Fibroblast of gingiva (primary cell): Measurements from ENCODE around the gene ABHD3.
"Not testable (repeated sequence)": the region's sequence is repeated elsewhere in the genome, so short reads cannot be mapped to it uniquely, and the experiment has no call there.

Experiments
- DNase-seq: peaks from one replicate; pipeline ENCODE4 v3.0.0-alpha.2; 2011; ENCODE audit warnings: low read depth

ABHD3 gene

GRCh38 chr18:21703241-21703820 lies 1.2 kb downstream of the ABHD3 start:
- DNase-seq = no peak

DNA sequence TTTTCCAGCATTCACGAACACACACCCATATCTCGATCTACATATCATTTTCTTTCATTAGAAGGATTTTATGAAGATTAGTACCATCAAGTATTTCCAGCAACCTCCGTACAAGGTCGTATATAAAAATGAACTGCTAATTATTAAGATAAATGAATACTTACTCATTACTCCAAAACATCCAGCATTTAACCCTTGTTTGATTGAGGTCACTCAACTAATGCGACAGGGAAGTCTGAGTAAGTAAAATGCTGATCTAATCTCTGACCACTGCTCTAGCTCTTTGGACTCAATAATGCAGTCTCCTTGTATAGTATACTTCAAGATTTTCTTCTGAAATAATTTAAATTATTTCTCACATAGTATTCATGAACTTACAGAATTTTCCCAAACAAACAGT lies 2.0 kb downstream of the ABHD3 start:
- DNase-seq = no peak

GRCh38 chr18:21701621-21702020 lies 3.0 kb downstream of the ABHD3 start:
- no peak for DNase-seq

DNA sequence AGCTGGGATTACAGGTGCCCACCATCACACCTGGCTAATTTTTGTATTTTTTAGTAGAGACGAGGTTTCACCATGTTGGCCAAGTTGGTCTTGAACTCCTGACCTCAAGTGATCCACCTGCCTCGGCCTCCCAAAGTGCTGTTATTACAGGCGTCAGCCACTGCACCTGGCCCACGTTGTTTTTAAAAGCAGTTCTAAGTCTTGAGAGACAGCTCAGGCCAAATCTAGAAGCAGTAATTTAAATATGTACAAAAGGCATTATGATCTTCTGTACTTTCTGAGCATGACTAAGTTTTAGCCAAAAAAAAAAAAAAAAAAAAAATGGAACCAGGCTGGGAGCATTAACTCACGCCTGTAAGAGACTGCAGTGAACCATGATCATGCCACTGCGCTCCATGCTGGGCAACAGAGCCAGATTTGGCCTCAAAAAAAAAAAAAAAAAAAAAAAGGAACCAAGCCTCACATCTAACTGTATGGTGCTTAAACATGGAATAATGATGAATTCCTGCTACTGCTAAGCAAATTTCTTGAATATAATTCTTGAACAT lies 4.0 kb downstream of the ABHD3 start:
- DNase-seq = no peak

DNA sequence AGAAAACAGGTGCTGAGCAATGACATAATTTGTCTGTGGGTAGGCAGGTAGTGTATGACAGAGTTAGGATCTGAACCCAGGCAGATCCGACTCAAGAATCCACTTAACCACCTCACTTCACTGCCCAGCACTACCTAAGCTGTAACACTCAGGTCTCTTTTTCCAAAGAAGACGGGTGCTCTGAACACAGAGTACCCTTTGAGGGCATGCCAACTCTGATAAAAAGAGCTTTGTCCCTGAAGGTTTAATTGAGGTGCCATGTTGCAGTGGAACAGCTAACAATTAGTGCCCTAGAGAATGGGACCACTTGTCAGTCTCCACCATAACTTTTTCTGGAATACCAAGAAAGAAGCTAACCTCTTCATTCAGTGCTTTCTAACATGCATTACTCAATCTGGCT lies 11.3 kb downstream of the ABHD3 start:
- no peak for DNase-seq

DNA sequence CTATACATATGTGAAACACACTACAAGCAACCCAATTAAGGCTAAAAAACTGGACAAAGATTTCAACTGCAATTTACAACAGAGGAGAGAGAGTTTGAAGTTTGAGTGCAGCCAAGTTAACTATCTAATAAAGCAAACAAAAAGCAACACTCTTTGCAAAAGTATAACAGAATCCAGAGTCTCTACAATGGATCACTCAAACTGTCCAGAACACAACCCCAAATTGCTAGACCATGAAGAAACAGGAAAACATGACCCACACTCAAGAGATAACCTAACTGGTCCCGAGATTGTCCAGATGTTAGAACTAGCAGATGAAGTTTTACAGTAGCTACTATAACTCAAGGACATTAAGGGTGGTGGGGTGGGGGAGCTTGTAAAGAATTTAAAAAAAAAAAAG lies 14.8 kb downstream of the ABHD3 start:
- no peak for DNase-seq

- no peak for DNase-seq
Measured at GRCh38 chr18:21686282-21687105, 18.1 kb downstream of the ABHD3 start.

DNA sequence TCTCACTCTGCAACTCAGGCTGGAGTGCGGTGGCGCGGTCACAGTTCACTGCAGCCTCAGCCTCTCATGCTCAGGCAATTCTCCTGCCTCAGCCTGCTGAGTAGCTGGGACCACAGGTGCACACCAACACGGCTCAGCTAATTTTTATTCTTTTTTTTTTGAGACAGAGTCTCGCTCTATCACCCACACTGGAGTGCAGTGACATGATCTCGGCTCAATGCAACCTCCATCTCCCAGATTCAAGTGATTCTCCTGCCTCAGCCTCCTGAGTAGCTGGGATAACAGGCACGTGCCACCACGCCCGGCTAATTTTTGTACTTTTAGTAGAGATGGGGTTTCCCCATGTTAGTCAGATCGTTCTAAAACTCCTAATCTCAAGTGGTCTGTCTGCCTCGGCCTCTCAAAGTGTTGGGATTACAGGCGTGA lies 19.0 kb downstream of the ABHD3 start:
- not testable (repeated sequence) for DNase-seq

GRCh38 chr18:21684731-21685130 lies 19.8 kb downstream of the ABHD3 start:
- no peak for DNase-seq

DNA sequence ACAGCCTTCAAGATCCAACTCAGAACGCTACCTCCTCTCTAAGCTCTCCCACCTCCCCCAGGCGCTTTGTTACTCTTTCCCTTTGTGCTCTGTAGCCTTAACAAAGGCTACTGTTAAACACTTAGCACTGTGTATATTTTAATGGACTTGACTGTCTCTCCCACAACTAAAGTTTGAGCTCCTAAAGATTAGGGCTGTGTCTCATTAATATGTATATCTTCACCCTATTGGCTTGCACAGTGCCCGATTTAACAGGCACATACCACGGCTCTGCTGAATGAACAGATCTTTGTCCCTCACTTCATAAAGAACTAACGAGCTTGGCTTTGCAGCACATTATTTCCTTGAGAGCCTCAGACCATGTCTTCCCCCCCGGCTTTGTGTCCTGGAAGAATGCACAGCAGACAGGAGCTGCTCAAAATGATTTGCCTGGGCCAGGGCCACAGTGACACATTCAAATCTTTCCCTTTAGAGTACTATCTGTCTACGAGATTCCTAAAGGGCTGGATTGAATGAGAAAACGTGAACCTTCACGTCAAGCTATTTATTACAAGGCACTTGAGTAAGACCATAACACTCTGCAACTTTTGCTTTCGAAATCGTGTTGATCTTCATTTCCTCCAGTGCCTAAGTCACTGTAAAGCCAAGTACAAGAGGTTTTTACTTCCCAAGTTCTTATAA lies 22.1 kb downstream of the ABHD3 start:
- peak; percentile 73 for DNase-seq

- DNase-seq = no peak
Measured at GRCh38 chr18:21680161-21680560, 24.4 kb downstream of the ABHD3 start.

DNA sequence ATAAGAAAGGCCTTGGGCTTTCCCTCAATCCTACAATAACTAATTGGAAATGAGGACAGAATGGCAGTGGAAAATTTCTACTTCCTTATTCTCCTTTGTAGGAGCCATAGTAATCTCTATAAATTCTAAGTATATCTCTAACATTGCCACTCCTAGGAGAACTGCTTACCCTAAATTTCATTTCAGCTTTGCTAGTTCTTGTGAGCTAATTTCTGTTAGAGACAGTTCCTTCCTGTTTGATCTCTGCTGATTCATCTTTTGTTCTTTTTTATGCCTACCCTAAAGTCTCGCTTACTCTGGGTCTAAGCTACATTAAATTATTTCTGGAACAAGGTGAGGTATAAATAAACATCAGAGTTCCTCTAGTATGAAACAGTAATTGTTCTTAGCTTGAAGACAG lies 25.7 kb downstream of the ABHD3 start:
- DNase-seq = no peak

DNA sequence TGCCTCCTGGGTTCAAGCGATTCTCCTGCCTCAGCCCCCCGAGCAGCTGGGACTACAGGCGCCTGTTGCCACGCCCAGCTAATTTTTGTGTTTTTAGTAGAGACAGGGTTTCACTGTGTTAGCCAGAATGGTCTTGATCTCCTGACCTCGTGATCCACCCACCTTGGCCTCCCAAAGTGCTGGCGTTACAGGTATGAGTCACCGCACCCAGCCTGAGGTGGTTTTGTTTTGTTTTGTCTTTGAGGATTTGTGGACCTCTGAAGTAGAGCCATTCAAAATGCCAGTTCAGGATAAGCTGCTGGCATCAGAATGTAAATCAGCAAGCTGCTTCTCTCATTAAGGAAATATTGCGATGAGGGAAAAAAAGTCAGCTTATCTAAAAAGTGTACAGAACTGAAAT lies 29.2 kb downstream of the ABHD3 start:
- DNase-seq = not testable (repeated sequence)

DNA sequence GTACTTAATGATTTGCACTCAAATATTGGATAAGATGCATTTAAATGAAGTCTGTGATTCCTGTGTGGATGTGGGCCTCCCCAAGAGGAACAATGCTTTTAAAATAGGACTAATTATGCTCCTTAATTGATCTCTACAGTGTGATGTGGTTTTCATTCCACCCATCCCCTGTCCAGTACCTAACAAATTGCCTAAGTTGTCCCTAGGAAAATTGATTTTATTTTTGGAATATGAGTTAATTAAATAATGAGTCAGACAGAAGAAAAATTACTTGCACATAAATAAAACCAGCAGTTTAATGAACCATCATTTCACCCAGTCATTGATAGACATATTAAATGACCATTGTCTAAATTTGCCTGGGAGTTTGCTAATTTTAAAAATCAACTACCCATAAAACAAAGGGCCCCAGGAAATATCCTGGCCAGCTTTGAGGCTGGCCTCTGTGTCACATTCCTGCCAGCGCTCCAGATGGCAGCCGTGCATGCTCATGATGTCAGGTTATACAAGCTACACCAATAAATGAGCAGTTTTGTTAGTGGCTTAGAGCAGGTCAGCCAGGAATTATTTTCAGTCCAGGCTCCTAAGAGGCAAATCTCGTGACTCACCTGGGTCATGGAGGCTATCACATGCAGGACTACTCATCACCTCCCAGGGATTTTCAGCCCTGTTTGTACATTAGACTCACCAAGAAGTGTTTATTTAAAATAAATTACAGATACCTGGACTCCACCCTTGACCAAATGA lies 31.9 kb downstream of the ABHD3 start:
- DNase-seq = peak; percentile 21

DNA sequence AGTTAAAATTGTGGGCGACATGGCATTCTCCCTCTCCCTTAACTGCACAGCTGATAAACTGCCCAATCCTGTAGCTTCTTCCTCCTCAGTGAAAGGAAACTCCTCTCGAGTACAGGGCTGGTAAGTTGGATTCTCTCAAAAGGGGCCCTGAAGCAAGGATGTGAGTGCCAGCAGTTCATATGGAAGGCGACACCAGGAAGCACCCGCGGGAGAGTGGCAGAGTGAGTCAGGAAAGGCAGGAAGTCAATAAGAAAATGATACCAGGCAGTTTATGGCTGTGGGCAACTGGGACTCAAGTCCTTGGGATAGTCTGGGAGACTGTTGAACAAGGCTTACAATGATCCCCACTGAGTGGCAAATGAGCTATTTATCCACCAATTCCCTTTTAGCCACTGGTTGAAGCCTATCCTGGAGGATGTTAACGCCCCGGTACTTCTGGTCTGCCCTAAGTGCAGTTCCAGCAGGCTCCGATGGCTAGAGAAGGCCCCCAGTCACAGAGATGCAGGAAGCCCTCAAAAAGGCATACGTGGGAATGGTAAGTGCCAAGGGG lies 34.8 kb downstream of the ABHD3 start:
- peak; percentile 17 for DNase-seq

DNA sequence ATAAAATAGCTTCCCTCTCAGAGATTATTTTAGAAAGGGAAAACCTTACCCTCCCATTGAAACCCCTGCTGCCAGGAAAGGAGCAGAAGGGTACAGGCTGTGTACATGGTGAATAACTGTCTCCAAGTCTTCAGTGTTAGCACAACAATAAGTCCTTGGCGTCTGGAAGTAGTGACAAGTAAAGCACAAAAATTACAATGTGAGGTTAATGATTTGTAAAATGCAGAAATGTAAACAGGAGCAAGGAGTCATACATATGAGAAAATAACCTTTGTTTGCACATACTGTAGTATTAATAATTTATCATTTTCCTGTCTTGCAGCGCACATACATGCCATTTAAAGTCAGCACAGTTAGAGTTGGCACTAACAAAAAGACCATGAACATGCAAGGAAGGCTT lies 40.5 kb downstream of the ABHD3 start:
- no peak for DNase-seq

GRCh38 chr18:21663578-21663977 lies 41.0 kb downstream of the ABHD3 start:
- no peak for DNase-seq

DNA sequence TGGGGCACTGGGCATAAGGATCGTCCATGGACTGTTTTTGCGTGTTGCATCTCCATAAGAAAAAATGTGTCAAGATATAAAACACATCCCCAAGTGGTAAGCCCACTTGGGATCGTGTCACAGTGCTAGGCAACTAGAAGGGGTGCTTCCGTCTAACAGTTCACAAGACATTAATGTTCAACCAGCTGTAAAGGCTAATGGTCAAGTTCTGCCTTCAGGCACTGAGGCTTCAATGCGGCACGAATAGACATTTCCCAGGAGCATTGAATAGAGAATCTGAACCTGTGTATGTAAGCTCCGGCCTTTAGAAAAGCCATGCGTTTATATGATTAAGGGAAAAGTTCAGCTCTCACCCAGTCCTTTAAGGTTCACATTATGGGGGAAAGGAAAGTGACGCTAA lies 42.0 kb downstream of the ABHD3 start:
- DNase-seq = no peak

- DNase-seq = no peak
Measured at GRCh38 chr18:21660078-21660477, 44.5 kb downstream of the ABHD3 start.

DNA sequence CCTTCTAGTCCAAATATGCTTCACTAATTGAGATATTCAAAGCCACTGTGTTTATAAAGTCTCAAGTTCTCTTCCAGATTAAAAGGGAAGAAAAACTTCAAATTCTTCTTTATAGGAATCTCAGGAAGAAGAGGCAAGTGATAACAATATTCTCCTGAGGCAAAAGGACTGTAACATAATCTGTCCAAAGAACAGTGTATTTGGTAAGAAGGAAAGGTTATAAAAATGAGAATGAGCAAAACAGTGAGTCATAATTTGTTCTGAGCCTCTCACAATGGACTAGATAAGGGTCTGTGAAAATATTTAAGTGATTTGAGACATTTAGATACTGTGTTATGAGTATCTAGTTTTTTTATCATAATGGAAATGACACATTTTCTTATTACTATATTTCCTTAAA lies 48.2 kb downstream of the ABHD3 start:
- peak; percentile 31 for DNase-seq

DNA sequence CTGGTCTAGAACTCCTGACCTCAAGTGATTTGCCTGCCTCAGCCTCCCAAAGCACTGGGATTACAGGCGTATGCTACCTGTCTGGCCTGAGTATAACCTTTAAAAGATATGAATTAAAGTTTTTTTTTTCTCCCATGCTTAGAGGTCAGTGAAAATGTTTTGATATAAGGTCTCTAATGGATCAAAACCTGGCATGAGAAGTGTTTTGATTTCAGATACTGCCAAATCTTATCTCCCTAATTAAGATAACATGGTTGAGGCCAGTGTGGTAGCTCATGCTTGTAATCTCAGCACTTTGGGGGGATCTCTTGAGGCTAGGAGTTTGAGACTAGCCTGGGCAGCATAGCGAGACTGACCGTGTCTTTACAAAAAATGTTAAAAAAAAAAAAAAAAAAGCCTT lies 51.2 kb downstream of the ABHD3 start:
- no peak for DNase-seq

DNA sequence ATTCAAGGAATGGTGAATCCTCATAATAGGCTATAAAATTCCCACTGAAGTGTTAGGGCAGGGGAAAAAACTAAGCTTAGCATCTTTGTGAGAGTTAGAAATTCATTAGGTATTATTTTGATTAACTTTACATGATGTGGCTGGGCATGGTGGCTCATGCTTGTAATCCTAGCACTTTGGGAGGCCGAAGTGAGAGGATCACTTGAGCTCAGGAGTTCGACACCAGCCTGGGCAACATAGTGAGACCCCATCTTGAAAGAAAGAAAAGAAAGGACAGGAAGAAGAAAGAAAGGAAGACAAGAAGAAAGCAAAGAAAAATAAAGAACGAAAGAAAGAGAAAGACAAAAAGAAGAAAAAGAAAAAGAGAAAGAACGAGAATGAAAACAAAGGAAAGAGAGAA lies 52.5 kb downstream of the ABHD3 start:
- no peak for DNase-seq
